Measurements from ENCODE around the gene POU2F1.
A peak's percentile ranks its signal among the peaks of the same experiment; 100 is the strongest.

Gene POU2F1

DNA sequence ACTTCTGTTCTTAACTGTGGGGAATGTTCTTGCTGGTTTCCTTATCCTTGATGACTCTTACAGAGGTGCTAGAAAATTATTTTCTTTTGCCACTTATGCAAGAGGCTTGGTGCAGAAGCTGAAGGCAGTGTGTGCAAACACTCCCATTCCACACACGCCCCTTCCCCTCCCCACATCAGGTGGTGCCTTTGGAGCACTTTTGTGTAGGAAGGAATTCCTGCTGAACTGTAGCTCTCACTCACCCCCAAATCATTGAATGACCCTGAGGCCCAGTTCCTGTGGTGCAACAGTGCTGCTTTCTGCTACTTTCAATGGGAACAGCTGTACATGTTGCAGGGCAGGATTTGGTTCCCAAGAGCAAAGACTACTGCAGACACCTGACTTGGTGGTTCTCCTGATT lies 195.8 kb downstream of the POU2F1 start:
- ATAC-seq (replicated peaks; ENCODE audit: extremely low read depth, poor library complexity, severe bottlenecking) (no peak), DNase-seq (ENCODE audit: low spot score in 2 of 2) (no peak)
- H3K27ac Mint-ChIP-seq (ENCODE audit: low read depth), result no peak overlapping the region
- H3K9me3 Mint-ChIP-seq, result no peaks in the 10 kb centered on the region
- H3K4me1 Mint-ChIP-seq, result no peaks in the 10 kb centered on the region
- H3K36me3 Mint-ChIP-seq (ENCODE audit: insufficient read depth), result peaks cover 18% of the 10 kb centered on the region
- H3K27me3 Mint-ChIP-seq, result no peaks in the 10 kb centered on the region
- H3K4me3 Mint-ChIP-seq, result no peak overlapping the region

GRCh38 chr1:167418391-167418790 lies 197.7 kb downstream of the POU2F1 start:
- Mint-ChIP-seq H3K4me1 (no peaks in the 10 kb centered on the region), H3K4me3 (no peak overlapping the region), H3K27me3 (no peaks in the 10 kb centered on the region), H3K9me3 (no peaks in the 10 kb centered on the region), H3K27ac (ENCODE audit: low read depth) (no peak overlapping the region), H3K36me3 (ENCODE audit: insufficient read depth) (peaks cover 14% of the 10 kb centered on the region)
- ATAC-seq (replicated peaks; ENCODE audit: extremely low read depth, poor library complexity, severe bottlenecking), result no peak
- no peak for DNase-seq (ENCODE audit: low spot score in 2 of 2)

GRCh38 chr1:167419245-167419644 lies 198.6 kb downstream of the POU2F1 start:
- Mint-ChIP-seq H3K9me3 (no peaks in the 10 kb centered on the region), H3K4me1 (peaks cover 2% of the 10 kb centered on the region), H3K27ac (ENCODE audit: low read depth) (no peak overlapping the region), H3K4me3 (no peak overlapping the region), H3K36me3 (ENCODE audit: insufficient read depth) (peaks cover 16% of the 10 kb centered on the region), H3K27me3 (no peaks in the 10 kb centered on the region)
- DNase-seq (ENCODE audit: low spot score in 2 of 2) (no peak), ATAC-seq (replicated peaks; ENCODE audit: extremely low read depth, poor library complexity, severe bottlenecking) (no peak)

- DNase-seq (ENCODE audit: low spot score in 2 of 2) (no peak), ATAC-seq (replicated peaks; ENCODE audit: extremely low read depth, poor library complexity, severe bottlenecking) (no peak)
- peaks cover 15% of the 10 kb centered on the region for H3K36me3 Mint-ChIP-seq (ENCODE audit: insufficient read depth)
- no peaks in the 10 kb centered on the region for H3K27me3 Mint-ChIP-seq
- no peaks in the 10 kb centered on the region for H3K9me3 Mint-ChIP-seq
- no peak overlapping the region for H3K4me3 Mint-ChIP-seq
- H3K27ac Mint-ChIP-seq (ENCODE audit: low read depth), result no peak overlapping the region
- peaks cover 5% of the 10 kb centered on the region for H3K4me1 Mint-ChIP-seq
These were observed 199.8 kb downstream of the POU2F1 start for GRCh38 chr1:167420510-167420909.

DNA sequence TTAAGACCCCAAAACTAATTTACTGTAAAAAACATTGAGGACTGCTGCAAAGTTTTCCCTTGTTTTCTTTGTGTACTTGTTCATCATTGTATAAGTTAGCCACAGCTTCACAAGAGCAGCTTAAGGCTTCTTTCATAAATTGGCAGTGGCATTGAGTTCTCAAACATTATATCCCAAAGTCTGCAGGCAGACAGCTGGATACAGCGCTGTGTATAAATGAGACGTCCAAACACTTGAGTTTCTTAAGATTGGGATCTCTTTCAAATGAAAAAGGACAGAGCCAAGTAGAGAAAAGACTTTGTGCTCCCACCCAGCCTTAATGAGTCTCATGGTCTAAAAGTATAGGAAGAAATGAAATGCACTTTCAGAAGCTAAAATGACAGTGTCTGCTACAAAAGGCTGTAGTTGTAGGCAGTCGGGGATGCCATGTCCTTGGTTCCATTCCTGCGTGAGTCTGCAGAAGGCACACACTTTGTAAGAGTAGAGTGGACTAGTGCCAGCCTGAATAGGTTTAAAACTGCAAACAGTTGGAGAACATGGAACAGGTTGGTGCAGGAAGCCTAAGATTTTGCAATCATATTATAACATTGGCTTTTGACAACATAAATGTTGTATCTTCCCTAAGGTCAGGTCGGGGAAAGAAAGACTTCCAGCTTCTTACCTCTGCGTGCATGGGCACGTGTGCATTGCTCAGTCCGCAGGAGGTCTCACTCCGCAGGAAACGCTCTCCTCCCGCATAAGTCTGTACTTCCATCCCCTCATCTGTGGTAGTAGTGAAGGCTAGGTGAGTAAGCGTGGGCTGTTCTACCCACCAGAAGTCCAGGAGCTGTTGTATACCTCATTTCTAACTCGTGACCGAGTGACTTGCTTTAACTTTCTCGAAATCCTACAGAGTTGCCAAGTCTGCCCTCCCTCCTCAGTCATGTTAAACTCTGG lies 203.3 kb downstream of the POU2F1 start:
- H3K9me3 Mint-ChIP-seq, result no peaks in the 10 kb centered on the region
- ATAC-seq (replicated peaks; ENCODE audit: extremely low read depth, poor library complexity, severe bottlenecking) (no peak), DNase-seq (ENCODE audit: low spot score in 2 of 2) (no peak)
- H3K36me3 Mint-ChIP-seq (ENCODE audit: insufficient read depth), result peaks cover 2% of the 10 kb centered on the region
- H3K27ac Mint-ChIP-seq (ENCODE audit: low read depth), result peak overlapping the region; percentile 32
- H3K4me1 Mint-ChIP-seq, result peaks cover 5% of the 10 kb centered on the region
- no peak overlapping the region for H3K4me3 Mint-ChIP-seq
- H3K27me3 Mint-ChIP-seq, result no peaks in the 10 kb centered on the region

DNA sequence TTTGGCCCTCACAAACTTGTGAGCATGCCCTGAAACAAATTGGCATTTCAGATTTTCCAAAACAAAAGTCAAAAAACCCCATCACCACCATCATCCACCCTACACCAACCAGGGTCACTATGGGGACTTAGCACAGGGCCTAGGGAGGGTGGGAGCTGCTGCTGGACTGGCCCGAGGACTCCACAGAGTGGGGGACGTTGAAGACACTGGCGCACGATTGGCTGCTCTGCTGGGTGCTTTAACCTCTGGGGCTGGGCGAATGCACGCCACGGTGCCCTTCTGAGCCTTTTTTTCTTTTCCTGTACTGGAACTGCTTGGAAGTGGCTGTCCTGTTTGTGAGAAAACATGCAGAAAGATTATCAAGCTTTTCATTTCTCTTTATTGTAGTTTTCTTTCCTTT lies 204.8 kb downstream of the POU2F1 start:
- Mint-ChIP-seq H3K4me3 (no peak overlapping the region), H3K4me1 (peaks cover 14% of the 10 kb centered on the region), H3K27ac (ENCODE audit: low read depth) (no peak overlapping the region), H3K27me3 (no peaks in the 10 kb centered on the region), H3K36me3 (ENCODE audit: insufficient read depth) (peaks cover 4% of the 10 kb centered on the region), H3K9me3 (no peaks in the 10 kb centered on the region)
- ATAC-seq (replicated peaks; ENCODE audit: extremely low read depth, poor library complexity, severe bottlenecking), result no peak
- DNase-seq (ENCODE audit: low spot score in 2 of 2), result no peak

- no peaks in the 10 kb centered on the region for H3K9me3 Mint-ChIP-seq
- H3K4me3 Mint-ChIP-seq, result no peak overlapping the region
- DNase-seq (ENCODE audit: low spot score in 2 of 2) (no peak), ATAC-seq (replicated peaks; ENCODE audit: extremely low read depth, poor library complexity, severe bottlenecking) (no peak)
- no peaks in the 10 kb centered on the region for H3K27me3 Mint-ChIP-seq
- peaks cover 14% of the 10 kb centered on the region for H3K36me3 Mint-ChIP-seq (ENCODE audit: insufficient read depth)
- H3K27ac Mint-ChIP-seq (ENCODE audit: low read depth), result peak overlapping the region; percentile 88
- peaks cover 24% of the 10 kb centered on the region for H3K4me1 Mint-ChIP-seq
These were observed 206.0 kb downstream of the POU2F1 start for GRCh38 chr1:167426716-167427115.

GRCh38 chr1:167427848-167428247 lies 207.2 kb downstream of the POU2F1 start:
- Mint-ChIP-seq H3K27me3 (no peaks in the 10 kb centered on the region), H3K4me1 (peaks cover 24% of the 10 kb centered on the region), H3K27ac (ENCODE audit: low read depth) (peak overlapping the region; percentile 88), H3K4me3 (no peak overlapping the region), H3K36me3 (ENCODE audit: insufficient read depth) (peaks cover 19% of the 10 kb centered on the region), H3K9me3 (no peaks in the 10 kb centered on the region)
- ATAC-seq (replicated peaks; ENCODE audit: extremely low read depth, poor library complexity, severe bottlenecking) (no peak), DNase-seq (ENCODE audit: low spot score in 2 of 2) (no peak)

GRCh38 chr1:167428395-167428794 lies 207.7 kb downstream of the POU2F1 start:
- Mint-ChIP-seq H3K4me3 (no peak overlapping the region), H3K36me3 (ENCODE audit: insufficient read depth) (peaks cover 21% of the 10 kb centered on the region), H3K4me1 (peaks cover 24% of the 10 kb centered on the region), H3K9me3 (no peaks in the 10 kb centered on the region), H3K27ac (ENCODE audit: low read depth) (peak overlapping the region; percentile 88), H3K27me3 (no peaks in the 10 kb centered on the region)
- peak; percentile 30 for ATAC-seq (replicated peaks; ENCODE audit: extremely low read depth, poor library complexity, severe bottlenecking)
- DNase-seq (ENCODE audit: low spot score in 2 of 2), result no peak

DNA sequence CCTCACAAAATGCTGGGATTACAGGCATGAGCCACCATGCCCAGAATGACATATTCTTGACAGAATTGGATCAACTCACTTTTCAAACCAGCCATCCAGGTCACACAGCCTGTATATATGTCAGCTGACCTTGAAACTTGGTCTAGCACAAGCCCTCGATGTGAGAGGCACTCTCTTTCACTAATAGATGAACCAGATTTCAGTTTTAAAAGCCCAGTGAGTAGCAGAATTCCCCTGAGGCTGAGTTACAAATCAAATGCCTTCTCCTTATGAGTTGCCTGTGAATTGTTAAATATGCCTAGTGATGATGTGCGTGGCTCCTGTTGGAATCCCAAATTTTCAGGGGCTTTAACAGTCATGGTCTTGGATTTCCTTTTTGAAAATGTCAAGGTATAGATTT lies 208.9 kb downstream of the POU2F1 start:
- Mint-ChIP-seq H3K4me3 (peak overlapping the region; percentile 38), H3K4me1 (peaks cover 19% of the 10 kb centered on the region), H3K27me3 (no peaks in the 10 kb centered on the region), H3K9me3 (no peaks in the 10 kb centered on the region), H3K27ac (ENCODE audit: low read depth) (peak overlapping the region; percentile 88), H3K36me3 (ENCODE audit: insufficient read depth) (peaks cover 23% of the 10 kb centered on the region)
- ATAC-seq (replicated peaks; ENCODE audit: extremely low read depth, poor library complexity, severe bottlenecking) (no peak), DNase-seq (ENCODE audit: low spot score in 2 of 2) (no peak)

GRCh38 chr1:167430134-167430848 lies 209.6 kb downstream of the POU2F1 start:
- H3K27ac Mint-ChIP-seq (ENCODE audit: low read depth), result peak overlapping the region; percentile 88
- H3K27me3 Mint-ChIP-seq, result no peaks in the 10 kb centered on the region
- ATAC-seq (replicated peaks; ENCODE audit: extremely low read depth, poor library complexity, severe bottlenecking) (peak; percentile 58), DNase-seq (ENCODE audit: low spot score in 2 of 2) (no peak)
- H3K4me1 Mint-ChIP-seq, result peaks cover 21% of the 10 kb centered on the region
- peaks cover 24% of the 10 kb centered on the region for H3K36me3 Mint-ChIP-seq (ENCODE audit: insufficient read depth)
- H3K4me3 Mint-ChIP-seq, result peak overlapping the region; percentile 38
- no peaks in the 10 kb centered on the region for H3K9me3 Mint-ChIP-seq

GRCh38 chr1:167430849-167431242 lies 210.2 kb downstream of the POU2F1 start:
- Mint-ChIP-seq H3K4me1 (peaks cover 27% of the 10 kb centered on the region), H3K4me3 (peak overlapping the region; percentile 38)

More at GRCh38 chr1:167430849-167431242, 210.2 kb downstream of the POU2F1 start:
- DNase-seq (ENCODE audit: low spot score in 2 of 2) (no peak), ATAC-seq (replicated peaks; ENCODE audit: extremely low read depth, poor library complexity, severe bottlenecking) (peak; percentile 52)
- Mint-ChIP-seq H3K36me3 (ENCODE audit: insufficient read depth) (peaks cover 26% of the 10 kb centered on the region), H3K9me3 (no peaks in the 10 kb centered on the region), H3K27me3 (no peaks in the 10 kb centered on the region), H3K27ac (ENCODE audit: low read depth) (peak overlapping the region; percentile 88)
